Activated T-cell treated with anti-CD3 and anti-CD28 coated beads for 1 hour (primary cell): ENCODE data around the gene IGFL4.

Experiments used
- DNase-seq: peaks from one replicate; pipeline ENCODE4 v3.0.0-alpha.2; 2020; ENCODE audit warnings: low read depth

Gene IGFL4

GRCh38 chr19:46063201-46063600, 22.4 kb upstream of the IGFL4 start:
- DNase-seq: no peak

- no peak for DNase-seq
Measured at GRCh38 chr19:46060012-46060411, 19.2 kb upstream of the IGFL4 start.

GRCh38 chr19:46058778-46059177, 18.0 kb upstream of the IGFL4 start:
- no peak for DNase-seq

- DNase-seq: no peak
Measured at GRCh38 chr19:46056536-46056935, 15.7 kb upstream of the IGFL4 start.

- DNase-seq: no peak
Measured at GRCh38 chr19:46052896-46053295, 12.1 kb upstream of the IGFL4 start.

GRCh38 chr19:46049597-46049996, 8.8 kb upstream of the IGFL4 start:
- no peak for DNase-seq

- no peak for DNase-seq
Measured at GRCh38 chr19:46043519-46043918, 2.7 kb upstream of the IGFL4 start.

- DNase-seq: no peak
Measured at GRCh38 chr19:46042252-46042883, 1.6 kb upstream of the IGFL4 start.

GRCh38 chr19:46040125-46040524, 677 bp downstream of the IGFL4 start:
- no peak for DNase-seq

- no peak for DNase-seq
Measured at GRCh38 chr19:46036744-46037128, 4.1 kb downstream of the IGFL4 start.

GRCh38 chr19:46035986-46036743, 4.6 kb downstream of the IGFL4 start:
- DNase-seq: no peak

GRCh38 chr19:46035546-46035945, 5.3 kb downstream of the IGFL4 start:
- no peak for DNase-seq

- DNase-seq: no peak
Measured at GRCh38 chr19:46033401-46033800, 7.4 kb downstream of the IGFL4 start.

- DNase-seq: no peak
Measured at GRCh38 chr19:46032597-46033025, 8.2 kb downstream of the IGFL4 start.

- DNase-seq: no peak
Measured at GRCh38 chr19:46031781-46032596, 8.8 kb downstream of the IGFL4 start.

GRCh38 chr19:46030812-46031550, 9.8 kb downstream of the IGFL4 start:
- no peak for DNase-seq

- DNase-seq: no peak
Measured at GRCh38 chr19:46025835-46026234, 15.0 kb downstream of the IGFL4 start.

- DNase-seq: no peak
Measured at GRCh38 chr19:46023311-46023779, 17.5 kb downstream of the IGFL4 start.

GRCh38 chr19:46022431-46023310, 18.1 kb downstream of the IGFL4 start, which contains the start of gene PGLYRP1:
PGLYRP1 (minus strand) TSS chr19:46023053; CDS start chr19:46023021, 32 bp downstream.
- DNase-seq: no peak

- DNase-seq: no peak
Measured at GRCh38 chr19:46022061-46022430, 18.8 kb downstream of the IGFL4 start.

GRCh38 chr19:46021531-46022041, 19.2 kb downstream of the IGFL4 start:
- no peak for DNase-seq
